Measurements from ENCODE around the gene SPTBN2. TPM values are rescaled to one million over a fixed set of nuclear protein-coding genes. Genes with fewer than 3 reads are reported as not detected.

Gene SPTBN2
- total RNA-seq, 1 experiment from 2014 or later, result 37.6 TPM

GRCh38 chr11:66706989-66707388 lies 22.0 kb downstream of the SPTBN2 start:
- peaks cover 7% of the 10 kb centered on the region for H3K4me1 Mint-ChIP-seq (ENCODE audit: low read depth, unreplicated experiment)
- peaks cover 15% of the 10 kb centered on the region for H3K36me3 Mint-ChIP-seq (ENCODE audit: insufficient read depth, unreplicated experiment)
- ChIA-PET POLR2A (no interaction called here), CTCF (no interaction called here)
- TF ChIP-seq, protein P1, sequence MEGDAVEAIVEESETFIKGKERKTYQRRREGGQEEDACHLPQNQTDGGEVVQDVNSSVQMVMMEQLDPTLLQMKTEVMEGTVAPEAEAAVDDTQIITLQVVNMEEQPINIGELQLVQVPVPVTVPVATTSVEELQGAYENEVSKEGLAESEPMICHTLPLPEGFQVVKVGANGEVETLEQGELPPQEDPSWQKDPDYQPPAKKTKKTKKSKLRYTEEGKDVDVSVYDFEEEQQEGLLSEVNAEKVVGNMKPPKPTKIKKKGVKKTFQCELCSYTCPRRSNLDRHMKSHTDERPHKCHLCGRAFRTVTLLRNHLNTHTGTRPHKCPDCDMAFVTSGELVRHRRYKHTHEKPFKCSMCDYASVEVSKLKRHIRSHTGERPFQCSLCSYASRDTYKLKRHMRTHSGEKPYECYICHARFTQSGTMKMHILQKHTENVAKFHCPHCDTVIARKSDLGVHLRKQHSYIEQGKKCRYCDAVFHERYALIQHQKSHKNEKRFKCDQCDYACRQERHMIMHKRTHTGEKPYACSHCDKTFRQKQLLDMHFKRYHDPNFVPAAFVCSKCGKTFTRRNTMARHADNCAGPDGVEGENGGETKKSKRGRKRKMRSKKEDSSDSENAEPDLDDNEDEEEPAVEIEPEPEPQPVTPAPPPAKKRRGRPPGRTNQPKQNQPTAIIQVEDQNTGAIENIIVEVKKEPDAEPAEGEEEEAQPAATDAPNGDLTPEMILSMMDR (IDR thresholded peaks at IDR 0.05; ENCODE audit: insufficient read depth in 1 of 2, low read depth in 1 of 2, low read length in 1 of 2, severe bottlenecking in 1 of 2, unreplicated experiment in 1 of 2), result no peak
- H3K27me3 ChIP-seq (replicated peaks; ENCODE audit: control insufficient read depth, insufficient read depth, low read length), result no peaks in the 10 kb centered on the region
- H3K4me1 ChIP-seq, result no peaks in the 10 kb centered on the region
- H3K36me3 ChIP-seq (ENCODE audit: control insufficient read depth, insufficient read depth, low read length), result 0 out of 2 replicates have a peak, but pooled peaks cover 4% of the 10 kb centered on the region
- H3K27ac Mint-ChIP-seq (ENCODE audit: unreplicated experiment), result peak overlapping the region; percentile 76
- H3K9me3 ChIP-seq, result no peaks in the 10 kb centered on the region
- H3K27me3 Mint-ChIP-seq (ENCODE audit: insufficient read depth, unreplicated experiment), result no peaks in the 10 kb centered on the region
- H3K4me3 ChIP-seq (ENCODE audit: low read depth, low read length), result no peak overlapping the region
- H3K4me3 Mint-ChIP-seq (ENCODE audit: unreplicated experiment), result no peak overlapping the region
- no peak for DNase-seq
- H3K9me3 Mint-ChIP-seq (ENCODE audit: unreplicated experiment), result no peaks in the 10 kb centered on the region
- intact Hi-C loops (cut with micrococcal nuclease; ENCODE audit: unreplicated experiment), result no loop called here
- BruUV-seq (replicated peaks), result no TSS peak

DNA sequence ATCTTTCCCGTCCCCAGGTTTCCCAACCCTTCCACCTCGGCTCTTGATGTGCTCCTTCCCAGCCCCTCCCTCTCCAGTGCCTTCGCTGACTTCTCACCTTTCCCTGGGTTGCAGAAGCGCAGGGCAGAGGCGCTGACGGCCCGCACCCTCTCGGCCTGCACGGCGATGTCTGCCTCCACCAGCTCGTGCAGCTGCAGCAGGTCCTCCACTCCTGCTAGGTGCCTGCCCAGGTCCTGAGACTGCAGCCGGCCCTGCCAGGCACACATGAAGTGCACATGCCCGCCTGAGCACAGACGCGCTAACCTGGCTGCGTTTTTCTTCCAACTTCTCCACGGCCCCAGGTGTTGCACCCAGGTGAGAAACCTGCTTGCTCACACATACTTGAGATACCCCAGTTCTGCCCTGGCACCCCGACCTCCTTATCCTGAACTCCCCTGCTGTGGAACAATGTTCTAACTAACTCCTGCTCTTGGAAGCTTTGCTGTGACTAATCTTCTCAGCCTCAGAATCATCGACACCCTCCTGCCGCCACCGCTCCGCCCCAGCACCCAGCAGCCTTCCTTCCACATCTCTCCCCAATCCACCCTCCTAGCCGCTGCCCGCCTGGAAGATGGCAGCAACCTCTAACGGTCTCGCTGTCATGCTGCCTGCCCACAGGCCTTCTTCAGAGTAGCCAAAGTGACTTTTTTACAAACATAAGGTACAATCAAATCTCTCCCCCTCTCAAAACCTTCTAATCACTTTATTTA lies 23.3 kb downstream of the SPTBN2 start:
- Histone ChIP-seq H3K4me3 (ENCODE audit: low read depth, low read length) (no peak overlapping the region), H3K4me1 (peaks cover 2% of the 10 kb centered on the region), H3K36me3 (ENCODE audit: control insufficient read depth, insufficient read depth, low read length) (0 out of 2 replicates have a peak, but pooled peaks cover 3% of the 10 kb centered on the region), H3K9me3 (no peaks in the 10 kb centered on the region), H3K27me3 (replicated peaks; ENCODE audit: control insufficient read depth, insufficient read depth, low read length) (no peaks in the 10 kb centered on the region)
- Mint-ChIP-seq H3K9me3 (ENCODE audit: unreplicated experiment) (no peaks in the 10 kb centered on the region), H3K27me3 (ENCODE audit: insufficient read depth, unreplicated experiment) (no peaks in the 10 kb centered on the region), H3K36me3 (ENCODE audit: insufficient read depth, unreplicated experiment) (peaks cover 22% of the 10 kb centered on the region), H3K27ac (ENCODE audit: unreplicated experiment) (peak overlapping the region; percentile 3), H3K4me1 (ENCODE audit: low read depth, unreplicated experiment) (peaks cover 7% of the 10 kb centered on the region), H3K4me3 (ENCODE audit: unreplicated experiment) (no peak overlapping the region)
- intact Hi-C loops (cut with micrococcal nuclease; ENCODE audit: unreplicated experiment), result no loop called here
- POLR2A ChIA-PET, result interaction anchor here (0.6 kb wide), 2 partner anchors 18 to 20 kb away, joined by 4 read pairs; no protein-coding TSS in a partner anchor
- DNase-seq, result no peak
- BruUV-seq (replicated peaks), result no TSS peak
- CTCF ChIA-PET, result interaction anchor here (0.6 kb wide), 1 partner anchor 251 kb away, joined by 7 read pairs; no protein-coding TSS in a partner anchor
- TF ChIP-seq, protein P1 (IDR thresholded peaks at IDR 0.05; ENCODE audit: insufficient read depth in 1 of 2, low read depth in 1 of 2, low read length in 1 of 2, severe bottlenecking in 1 of 2, unreplicated experiment in 1 of 2), result no peak

GRCh38 chr11:66704659-66705360 lies 24.2 kb downstream of the SPTBN2 start:
- ChIA-PET POLR2A (no interaction called here), CTCF (no interaction called here)
- BruUV-seq (replicated peaks), result TSS peak; percentile 35
- no peak for DNase-seq
- Mint-ChIP-seq H3K4me3 (ENCODE audit: unreplicated experiment) (no peak overlapping the region), H3K27ac (ENCODE audit: unreplicated experiment) (no peak overlapping the region), H3K4me1 (ENCODE audit: low read depth, unreplicated experiment) (peaks cover 7% of the 10 kb centered on the region), H3K27me3 (ENCODE audit: insufficient read depth, unreplicated experiment) (no peaks in the 10 kb centered on the region), H3K9me3 (ENCODE audit: unreplicated experiment) (no peaks in the 10 kb centered on the region), H3K36me3 (ENCODE audit: insufficient read depth, unreplicated experiment) (peaks cover 27% of the 10 kb centered on the region)
- Histone ChIP-seq H3K4me1 (peaks cover 9% of the 10 kb centered on the region), H3K9me3 (no peaks in the 10 kb centered on the region), H3K27me3 (replicated peaks; ENCODE audit: control insufficient read depth, insufficient read depth, low read length) (no peaks in the 10 kb centered on the region), H3K36me3 (ENCODE audit: control insufficient read depth, insufficient read depth, low read length) (no peaks in the 10 kb centered on the region), H3K4me3 (ENCODE audit: low read depth, low read length) (no peak overlapping the region)
- TF ChIP-seq, protein P1 (IDR thresholded peaks at IDR 0.05; ENCODE audit: insufficient read depth in 1 of 2, low read depth in 1 of 2, low read length in 1 of 2, severe bottlenecking in 1 of 2, unreplicated experiment in 1 of 2), result no peak
- intact Hi-C loops (cut with micrococcal nuclease; ENCODE audit: unreplicated experiment), result no loop called here

Measured in Caco-2 (cell line).